GM21737 (cell line): Measurements from ENCODE around the gene VLDLR.
"Not testable (repeated sequence)": the region's sequence is repeated elsewhere in the genome, so short reads cannot be mapped to it uniquely, and the experiment has no call there.

Experiments
- ATAC-seq: cut with Tn5 transposase; IDR thresholded peaks from one replicate; pipeline ENCODE4 v1.9.1; 2021; ENCODE audit warnings: mild to moderate bottlenecking, moderate library complexity; ENCODE audit not compliant: unreplicated experiment

Gene VLDLR

GRCh38 chr9:2707256-2707655 lies 85.7 kb downstream of the VLDLR start:
- ATAC-seq = not testable (repeated sequence)
